Parathyroid adenoma (tissue), 2 donors: ENCODE measurements around the gene MS4A18.
A peak's percentile ranks its signal among the peaks of the same experiment; 100 is the strongest.

Source experiments
- H2AFZ ChIP-seq: fragments of 300-600 bp; sonication (generic); one replicate; pipeline ENCODE4 v1.7.0; 2017; ENCODE audit warnings: antibody characterized with exemption, mild to moderate bottlenecking
- H3K27ac ChIP-seq: fragments of 300-600 bp; sonication (generic); one replicate; pipeline ENCODE4 v1.7.0; 2017
- H3K27me3 ChIP-seq: fragments of 300-600 bp; sonication (generic); one replicate; pipeline ENCODE4 v1.7.0; 2017; ENCODE audit warnings: low read length; ENCODE audit not compliant: control insufficient read depth, insufficient read depth
- H3K36me3 ChIP-seq: fragments of 300-600 bp; sonication (generic); one replicate; pipeline ENCODE4 v1.7.0; 2017; ENCODE audit warnings: low read length; ENCODE audit not compliant: control insufficient read depth, insufficient read depth
- H3K4me1 ChIP-seq: fragments of 300-600 bp; sonication (generic); one replicate; pipeline ENCODE4 v1.7.0; 2017; ENCODE audit warnings: control low read depth
- H3K4me2 ChIP-seq: fragments of 300-600 bp; sonication (generic); one replicate; pipeline ENCODE4 v1.7.0; 2017; ENCODE audit warnings: low read length
- H3K4me3 ChIP-seq: fragments of 300-600 bp; sonication (generic); one replicate; pipeline ENCODE4 v1.7.0; 2017; ENCODE audit warnings: low read depth, low read length
- H3K79me2 ChIP-seq: fragments of 300-600 bp; sonication (generic); one replicate; pipeline ENCODE4 v1.7.0; 2017; ENCODE audit warnings: control low read depth
- H3K9ac ChIP-seq: fragments of 300-600 bp; sonication (generic); one replicate; pipeline ENCODE4 v1.7.0; 2017; ENCODE audit warnings: mild to moderate bottlenecking
- H3K9me3 ChIP-seq: fragments of 300-600 bp; sonication (generic); one replicate; pipeline ENCODE4 v1.7.0; 2017; ENCODE audit warnings: low read length; ENCODE audit not compliant: control insufficient read depth
- TF ChIP-seq, protein P1 (sequence below): fragments of 300-600 bp; sonication (generic); IDR thresholded peaks from one replicate; pipeline ENCODE4 v1.7.0; 2017; ENCODE audit warnings: antibody characterized with exemption, mild to moderate bottlenecking
- donor health status: primary hyperparathyroidism.

The MS4A18 gene

DNA sequence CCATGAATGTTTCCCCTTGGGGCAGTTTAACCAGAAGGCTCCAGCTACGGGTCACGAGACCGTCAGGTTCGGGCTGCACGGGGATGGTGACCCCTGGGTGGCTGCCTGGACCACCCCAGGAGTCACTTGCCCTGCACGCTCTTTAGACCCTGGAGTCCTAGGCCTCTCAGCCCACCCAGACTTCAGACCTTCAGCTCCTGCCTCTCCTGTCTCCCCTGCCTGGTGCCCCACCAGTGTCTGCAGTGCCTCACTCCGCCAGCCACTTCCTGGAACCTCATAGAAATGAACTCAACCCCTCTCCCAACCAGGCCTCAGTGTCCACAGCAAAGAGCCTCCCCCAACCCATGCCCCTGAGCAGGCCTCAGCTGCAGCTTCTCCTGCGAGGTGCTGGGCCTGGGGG, 48.1 kb downstream of the MS4A18 start:
- no peaks in the 10 kb centered on the region for H3K79me2 ChIP-seq
- no peaks in the 10 kb centered on the region for H3K27me3 ChIP-seq
- H3K9ac ChIP-seq, result no peak overlapping the region
- no peaks in the 10 kb centered on the region for H3K36me3 ChIP-seq
- H3K4me3 ChIP-seq, result no peak overlapping the region
- H3K4me1 ChIP-seq, result no peaks in the 10 kb centered on the region
- no peak overlapping the region for H3K27ac ChIP-seq
- no peak overlapping the region for H2AFZ ChIP-seq
- H3K9me3 ChIP-seq, result no peaks in the 10 kb centered on the region
- no peak overlapping the region for H3K4me2 ChIP-seq
- TF ChIP-seq, protein P1, sequence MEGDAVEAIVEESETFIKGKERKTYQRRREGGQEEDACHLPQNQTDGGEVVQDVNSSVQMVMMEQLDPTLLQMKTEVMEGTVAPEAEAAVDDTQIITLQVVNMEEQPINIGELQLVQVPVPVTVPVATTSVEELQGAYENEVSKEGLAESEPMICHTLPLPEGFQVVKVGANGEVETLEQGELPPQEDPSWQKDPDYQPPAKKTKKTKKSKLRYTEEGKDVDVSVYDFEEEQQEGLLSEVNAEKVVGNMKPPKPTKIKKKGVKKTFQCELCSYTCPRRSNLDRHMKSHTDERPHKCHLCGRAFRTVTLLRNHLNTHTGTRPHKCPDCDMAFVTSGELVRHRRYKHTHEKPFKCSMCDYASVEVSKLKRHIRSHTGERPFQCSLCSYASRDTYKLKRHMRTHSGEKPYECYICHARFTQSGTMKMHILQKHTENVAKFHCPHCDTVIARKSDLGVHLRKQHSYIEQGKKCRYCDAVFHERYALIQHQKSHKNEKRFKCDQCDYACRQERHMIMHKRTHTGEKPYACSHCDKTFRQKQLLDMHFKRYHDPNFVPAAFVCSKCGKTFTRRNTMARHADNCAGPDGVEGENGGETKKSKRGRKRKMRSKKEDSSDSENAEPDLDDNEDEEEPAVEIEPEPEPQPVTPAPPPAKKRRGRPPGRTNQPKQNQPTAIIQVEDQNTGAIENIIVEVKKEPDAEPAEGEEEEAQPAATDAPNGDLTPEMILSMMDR, result no peak

DNA sequence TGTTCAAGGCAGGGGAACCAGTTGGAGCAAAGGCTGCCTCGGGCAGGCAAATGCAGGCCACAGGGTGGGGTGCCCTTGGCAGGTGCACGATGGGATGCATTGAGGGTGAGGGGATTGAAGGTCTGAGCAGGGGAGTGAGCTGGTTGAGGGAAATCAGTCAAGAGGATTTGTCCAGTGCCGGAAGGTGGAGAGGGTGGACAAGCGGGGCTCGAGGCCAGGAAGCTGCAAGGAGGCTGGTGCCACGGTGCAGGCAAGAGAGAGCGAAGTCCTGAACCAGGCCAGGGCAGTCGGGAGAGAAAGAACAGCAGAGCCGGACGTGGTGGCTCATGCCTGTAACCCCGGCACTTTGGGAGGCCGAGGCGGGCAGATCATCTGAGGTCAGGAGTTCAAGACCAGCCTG, 50.2 kb downstream of the MS4A18 start:
- H3K36me3 ChIP-seq, result no peaks in the 10 kb centered on the region
- no peak overlapping the region for H3K27ac ChIP-seq
- H3K4me2 ChIP-seq, result no peak overlapping the region
- no peaks in the 10 kb centered on the region for H3K27me3 ChIP-seq
- H2AFZ ChIP-seq, result no peak overlapping the region
- TF ChIP-seq, protein P1, result no peak
- H3K79me2 ChIP-seq, result no peaks in the 10 kb centered on the region
- no peaks in the 10 kb centered on the region for H3K9me3 ChIP-seq
- no peak overlapping the region for H3K4me3 ChIP-seq
- no peak overlapping the region for H3K9ac ChIP-seq
- no peaks in the 10 kb centered on the region for H3K4me1 ChIP-seq

DNA sequence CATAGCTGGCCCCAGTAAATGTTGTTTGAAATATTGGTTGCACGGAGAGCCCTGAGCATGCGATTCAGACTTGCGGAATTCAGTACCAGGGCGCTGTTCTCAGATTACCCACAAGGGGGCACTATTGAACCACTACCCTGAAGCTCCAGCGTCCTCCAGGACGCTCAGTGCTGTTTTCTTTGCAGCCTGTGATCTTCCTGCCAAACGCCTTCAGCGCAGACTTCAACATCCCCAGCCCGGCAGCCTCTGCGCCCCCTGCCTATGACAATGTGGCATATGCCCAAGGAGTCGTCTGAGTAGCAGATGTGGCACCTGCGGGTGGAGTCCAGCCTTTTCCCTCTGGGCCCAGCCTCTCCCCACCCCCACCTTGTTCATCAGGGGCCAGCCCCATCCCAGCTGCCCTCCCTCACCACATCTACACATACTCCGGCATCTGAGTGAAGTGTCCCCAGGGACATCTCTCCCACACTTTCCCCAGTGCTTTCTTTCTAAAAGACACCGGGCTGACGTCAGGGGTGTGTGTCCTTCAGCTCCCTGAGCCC, 51.0 kb downstream of the MS4A18 start:
- no peaks in the 10 kb centered on the region for H3K4me1 ChIP-seq
- H3K4me2 ChIP-seq, result no peak overlapping the region
- H3K36me3 ChIP-seq, result no peaks in the 10 kb centered on the region
- H3K79me2 ChIP-seq, result no peaks in the 10 kb centered on the region
- no peak overlapping the region for H3K27ac ChIP-seq
- no peaks in the 10 kb centered on the region for H3K27me3 ChIP-seq
- peak overlapping the region; percentile 3 for H2AFZ ChIP-seq
- no peak overlapping the region for H3K4me3 ChIP-seq
- no peak overlapping the region for H3K9ac ChIP-seq
- TF ChIP-seq, protein P1, result peak; percentile 80
- no peaks in the 10 kb centered on the region for H3K9me3 ChIP-seq

DNA sequence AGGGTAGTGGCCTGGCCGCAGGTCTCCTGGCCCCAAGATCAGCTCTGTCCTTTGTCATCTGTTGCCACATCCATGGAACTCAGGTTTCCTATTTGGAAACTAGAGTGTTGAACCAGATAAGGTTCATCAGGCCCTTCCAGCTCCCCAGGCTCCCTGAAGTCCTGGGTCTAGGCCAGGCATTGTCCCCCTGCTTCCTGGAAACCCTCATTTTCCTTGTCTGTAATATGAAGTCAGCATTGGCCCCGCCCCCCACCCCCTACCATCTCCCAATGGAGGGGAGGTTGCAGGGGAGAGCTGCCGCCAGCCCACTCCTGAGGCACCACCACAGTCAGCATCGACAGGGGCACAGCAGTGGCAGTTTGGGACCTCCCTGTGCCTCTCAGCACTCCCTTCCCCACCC, 51.6 kb downstream of the MS4A18 start:
- no peaks in the 10 kb centered on the region for H3K27me3 ChIP-seq
- H3K79me2 ChIP-seq, result no peaks in the 10 kb centered on the region
- no peak overlapping the region for H3K4me3 ChIP-seq
- H3K36me3 ChIP-seq, result no peaks in the 10 kb centered on the region
- no peak overlapping the region for H2AFZ ChIP-seq
- no peak overlapping the region for H3K27ac ChIP-seq
- H3K9ac ChIP-seq, result no peak overlapping the region
- no peak overlapping the region for H3K4me2 ChIP-seq
- no peaks in the 10 kb centered on the region for H3K9me3 ChIP-seq
- TF ChIP-seq, protein P1, result no peak
- no peaks in the 10 kb centered on the region for H3K4me1 ChIP-seq

- no peaks in the 10 kb centered on the region for H3K79me2 ChIP-seq
- H3K4me3 ChIP-seq, result no peak overlapping the region
- no peak overlapping the region for H3K27ac ChIP-seq
- no peak overlapping the region for H3K4me2 ChIP-seq
- no peak overlapping the region for H2AFZ ChIP-seq
- no peak overlapping the region for H3K9ac ChIP-seq
- TF ChIP-seq, protein P1, result no peak
- H3K36me3 ChIP-seq, result no peaks in the 10 kb centered on the region
- no peaks in the 10 kb centered on the region for H3K9me3 ChIP-seq
- no peaks in the 10 kb centered on the region for H3K4me1 ChIP-seq
- H3K27me3 ChIP-seq, result no peaks in the 10 kb centered on the region
Observed at GRCh38 chr11:60777106-60777505, 52.6 kb downstream of the MS4A18 start.
